ENCODE data around the gene CCAR1.
"Not testable (repeated sequence)": the region's sequence is repeated elsewhere in the genome, so short reads cannot be mapped to it uniquely, and the experiment has no call there.

Gene CCAR1

DNA sequence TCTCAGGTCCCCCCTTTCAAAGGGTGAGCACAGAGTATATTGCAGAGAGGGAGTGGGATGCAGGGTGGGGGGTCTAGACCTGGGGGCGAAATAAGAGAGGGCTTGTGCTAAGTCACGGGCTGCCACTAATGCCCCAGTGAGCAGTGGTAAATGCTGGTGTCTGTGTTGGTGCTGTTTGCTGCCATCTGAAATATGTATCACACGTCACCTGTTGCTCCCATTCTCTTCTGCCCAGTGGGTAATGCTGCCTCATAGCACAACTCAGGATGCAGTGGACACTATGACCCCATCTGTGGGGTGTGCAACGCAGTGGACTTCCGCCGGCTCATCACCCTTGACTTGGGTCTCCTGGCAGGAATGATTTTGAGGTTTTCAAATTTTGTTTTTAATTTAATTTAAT lies 108.9 kb downstream of the CCAR1 start:
- no peak for DNase-seq

DNA sequence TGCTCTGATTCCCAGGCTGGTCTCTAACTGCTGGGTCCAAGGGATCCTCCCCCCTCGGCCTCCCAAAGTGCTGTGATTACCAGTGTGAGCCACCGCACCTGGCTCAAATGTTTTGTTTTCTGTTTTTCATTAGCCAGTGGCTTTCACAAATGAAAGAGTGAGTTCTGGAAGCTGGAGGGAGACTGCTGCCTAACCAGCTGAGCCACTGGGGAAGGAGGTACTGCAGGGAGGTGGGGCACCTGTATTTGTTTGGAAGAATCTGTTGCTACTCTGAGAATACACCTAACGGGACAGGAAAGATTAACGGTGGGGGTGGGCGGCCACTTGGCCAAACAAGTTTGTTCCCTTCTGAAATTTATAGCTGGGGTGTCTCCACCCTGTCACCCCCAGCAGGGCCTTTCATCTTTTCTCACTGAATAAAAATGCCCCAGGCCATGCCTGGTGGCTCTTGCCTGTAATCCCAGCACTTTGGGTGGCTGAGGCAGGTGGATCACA lies 111.0 kb downstream of the CCAR1 start:
- DNase-seq, result no peak

GRCh38 chr10:68832601-68833000 lies 111.6 kb downstream of the CCAR1 start:
- DNase-seq, result no peak

DNA sequence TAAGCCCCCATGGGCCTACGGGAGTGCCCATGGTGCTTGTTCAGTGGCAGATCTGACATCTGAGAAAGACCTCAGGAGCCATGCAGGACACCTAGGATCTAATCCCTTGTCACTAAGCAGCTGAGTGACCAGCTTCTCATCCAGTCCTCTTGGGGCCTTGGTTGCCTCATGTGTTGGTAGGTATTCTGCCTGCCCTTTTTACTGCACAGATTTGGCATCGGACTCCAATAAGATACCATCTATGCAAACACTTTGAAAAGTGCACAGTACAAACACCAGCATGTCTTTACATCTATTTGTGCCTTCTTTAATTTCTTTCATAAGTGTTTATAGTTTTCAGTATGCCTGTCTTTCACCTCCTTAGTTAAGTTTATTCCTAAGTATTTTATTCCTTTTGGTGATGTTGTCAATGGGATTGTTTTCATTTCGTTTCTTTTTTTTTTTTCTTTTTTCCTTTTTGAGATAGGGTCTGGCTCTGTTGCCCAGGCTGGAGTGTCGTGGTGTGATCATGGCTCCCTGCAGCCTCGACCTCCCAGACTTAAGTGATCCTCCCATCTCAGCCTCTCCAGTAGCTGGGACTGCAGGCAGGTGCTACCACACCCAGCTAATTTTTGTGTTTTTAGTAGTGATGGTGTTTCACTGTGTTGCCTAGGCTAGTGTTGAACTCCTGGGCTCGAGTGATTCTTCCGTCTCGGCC lies 116.7 kb downstream of the CCAR1 start:
- DNase-seq, result no peak

GRCh38 chr10:68840650-68841049 lies 119.6 kb downstream of the CCAR1 start:
- not testable (repeated sequence) for DNase-seq
